Measurements from ENCODE around the gene FGF9.

GRCh38 chr13:21670883-21671619 is at the start of gene FGF9:
- no peak for TF ChIP-seq CTCF (IDR thresholded peaks at IDR 0.05; ENCODE audit: low read depth, low read length)
- TF ChIP-seq POLR2A (IDR thresholded peaks at IDR 0.05; ENCODE audit: extremely low read depth, insufficient read length): no peak
- 0 out of 2 replicates have a peak, but pooled peaks have one; percentile 33 for TF ChIP-seq MYC (IDR thresholded peaks at IDR 0.05; ENCODE audit: low read depth, low read length)
- peak; percentile 61; the same call in 1 of the 2 replicates for TF ChIP-seq MAX (IDR thresholded peaks at IDR 0.05; ENCODE audit: low read depth, low read length)

Data from NB4 (cell line).